ENCODE measurements around the gene CLRN3. TPM values are rescaled to one million over a fixed set of nuclear protein-coding genes. Genes with fewer than 3 reads are reported as not detected.

The CLRN3 gene
- total and polyA plus RNA-seq, 12 donors = not detected

DNA sequence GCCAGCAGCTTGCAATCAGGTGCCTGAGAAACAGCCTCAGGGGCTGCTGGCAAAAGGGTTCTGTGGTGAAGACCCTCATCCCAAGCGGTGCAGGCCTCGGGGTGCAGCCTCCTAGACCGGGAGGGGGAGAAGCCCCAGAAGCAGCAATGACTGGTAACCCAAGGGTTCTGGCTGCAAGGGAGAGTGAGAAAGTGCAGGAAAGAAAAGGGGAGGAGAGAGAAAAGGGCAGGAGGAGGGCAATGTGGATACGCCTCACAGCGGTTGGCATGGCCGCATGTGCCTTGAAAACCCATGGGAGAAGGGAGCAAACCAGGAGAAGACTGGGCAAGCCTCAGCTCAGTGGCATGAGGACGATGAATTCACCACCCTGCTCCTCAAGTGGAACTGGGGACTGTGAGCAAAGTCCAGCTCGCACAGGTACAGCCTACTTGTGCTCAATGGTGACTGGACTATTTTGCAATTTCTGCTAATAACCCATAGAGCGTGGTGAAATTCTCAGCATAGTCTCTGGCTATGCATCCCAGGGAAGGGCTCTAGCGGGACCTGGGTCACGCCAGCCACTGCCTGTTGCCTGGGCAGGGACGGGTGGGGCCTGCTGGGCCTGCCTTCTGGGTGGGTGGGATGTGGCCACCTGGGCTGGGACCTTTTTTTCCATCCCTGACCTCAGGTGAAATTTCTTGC lies 6.2 kb downstream of the CLRN3 start:
- Histone ChIP-seq H3K9me3 (no peaks in the 10 kb centered on the region), H3K4me3 (no peak overlapping the region), H3K27me3 (peaks cover 0 to 6% (median 0%) of the 10 kb centered on the region in 7 donors), H3K27ac (no peak overlapping the region), H3K4me1 (peaks cover 0 to 61% (median 10%) of the 10 kb centered on the region in 9 donors), H3K36me3 (no peaks in the 10 kb centered on the region)
- TF ChIP-seq, protein P1, sequence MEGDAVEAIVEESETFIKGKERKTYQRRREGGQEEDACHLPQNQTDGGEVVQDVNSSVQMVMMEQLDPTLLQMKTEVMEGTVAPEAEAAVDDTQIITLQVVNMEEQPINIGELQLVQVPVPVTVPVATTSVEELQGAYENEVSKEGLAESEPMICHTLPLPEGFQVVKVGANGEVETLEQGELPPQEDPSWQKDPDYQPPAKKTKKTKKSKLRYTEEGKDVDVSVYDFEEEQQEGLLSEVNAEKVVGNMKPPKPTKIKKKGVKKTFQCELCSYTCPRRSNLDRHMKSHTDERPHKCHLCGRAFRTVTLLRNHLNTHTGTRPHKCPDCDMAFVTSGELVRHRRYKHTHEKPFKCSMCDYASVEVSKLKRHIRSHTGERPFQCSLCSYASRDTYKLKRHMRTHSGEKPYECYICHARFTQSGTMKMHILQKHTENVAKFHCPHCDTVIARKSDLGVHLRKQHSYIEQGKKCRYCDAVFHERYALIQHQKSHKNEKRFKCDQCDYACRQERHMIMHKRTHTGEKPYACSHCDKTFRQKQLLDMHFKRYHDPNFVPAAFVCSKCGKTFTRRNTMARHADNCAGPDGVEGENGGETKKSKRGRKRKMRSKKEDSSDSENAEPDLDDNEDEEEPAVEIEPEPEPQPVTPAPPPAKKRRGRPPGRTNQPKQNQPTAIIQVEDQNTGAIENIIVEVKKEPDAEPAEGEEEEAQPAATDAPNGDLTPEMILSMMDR (IDR thresholded peaks at IDR 0.05) = no peak
- DNase-seq (no peak), ATAC-seq (no peak)
- WGBS, 2 donors = 91 to 98% methylated on average over 12 of the region's 12 CpGs
- intact Hi-C loops (cut with DNase I) = no loop called here

- DNase-seq (no peak), ATAC-seq (no peak)
- no peaks in the 10 kb centered on the region for H3K36me3 ChIP-seq
- intact Hi-C loops (cut with DNase I) = no loop called here
- no peaks in the 10 kb centered on the region for H3K9me3 ChIP-seq
- WGBS, 2 donors = 85 to 89% methylated on average over 5 of the region's 5 CpGs
- peaks cover 0 to 65% (median 16%) of the 10 kb centered on the region in 9 donors for H3K4me1 ChIP-seq
- H3K27me3 ChIP-seq = peaks cover 0 to 6% (median 0%) of the 10 kb centered on the region in 7 donors
- H3K27ac ChIP-seq = no peak overlapping the region
- no peak overlapping the region for H3K4me3 ChIP-seq
- TF ChIP-seq, protein P1 (IDR thresholded peaks at IDR 0.05) = no peak
Measured at GRCh38 chr10:127884501-127884900, 8.2 kb downstream of the CLRN3 start.

- ATAC-seq = no peak
- H3K9me3 ChIP-seq = no peaks in the 10 kb centered on the region
- no peaks in the 10 kb centered on the region for H3K36me3 ChIP-seq
- H3K27ac ChIP-seq = no peak overlapping the region
- 91 to 93% methylated on average over 10 of the region's 10 CpGs for WGBS, 2 donors
- H3K27me3 ChIP-seq = peaks cover 0 to 6% (median 0%) of the 10 kb centered on the region in 7 donors
- H3K4me1 ChIP-seq = peaks cover 0 to 65% (median 11%) of the 10 kb centered on the region in 9 donors
- no peak overlapping the region for H3K4me3 ChIP-seq
- no peak for DNase-seq
- intact Hi-C loops (cut with DNase I) = no loop called here
- TF ChIP-seq, protein P1 (IDR thresholded peaks at IDR 0.05) = no peak
Measured at GRCh38 chr10:127883516-127883915, 9.2 kb downstream of the CLRN3 start.

- H3K4me3 ChIP-seq = no peak overlapping the region
- no peak for DNase-seq
- no peaks in the 10 kb centered on the region for H3K36me3 ChIP-seq
- peak in 2 of 8 donors; percentile 22 to 28 for ATAC-seq
- WGBS, 2 donors = 88 to 89% methylated on average over 4 of the region's 4 CpGs
- peaks cover 0 to under 1% (median 0%) of the 10 kb centered on the region in 7 donors for H3K27me3 ChIP-seq
- TF ChIP-seq, protein P1 (IDR thresholded peaks at IDR 0.05) = no peak
- H3K27ac ChIP-seq = no peak overlapping the region
- intact Hi-C loops (cut with DNase I) = no loop called here
- peaks cover 0 to 64% (median 8%) of the 10 kb centered on the region in 9 donors for H3K4me1 ChIP-seq
- no peaks in the 10 kb centered on the region for H3K9me3 ChIP-seq
Measured at GRCh38 chr10:127882801-127883459, 9.8 kb downstream of the CLRN3 start.

Measured in heart right ventricle (tissue), 16 donors.